VCaP (cell line): ENCODE data around the gene D2HGDH.

Experiments used
- H3K27ac ChIP-seq: fragments of 450-650 bp; 2 replicates; pipeline ENCODE4 v1.5.1; 2017
- CTCF ChIP-seq: fragments of 450-650 bp; conservative IDR thresholded peaks from 2 replicates; pipeline ENCODE4 v1.5.1; 2017; ENCODE audit warnings: mild to moderate bottlenecking, moderate library complexity

Gene D2HGDH

GRCh38 chr2:241812730-241813643 is 78.6 kb downstream of the D2HGDH start:
- TF ChIP-seq CTCF: no peak
- H3K27ac ChIP-seq: no peak overlapping the region

GRCh38 chr2:241813644-241814392 is 79.4 kb downstream of the D2HGDH start:
- no peak overlapping the region for H3K27ac ChIP-seq
- no peak for TF ChIP-seq CTCF

GRCh38 chr2:241814393-241814642 is 79.9 kb downstream of the D2HGDH start:
- no peak for TF ChIP-seq CTCF
- no peak overlapping the region for H3K27ac ChIP-seq

GRCh38 chr2:241814643-241815476 is 80.4 kb downstream of the D2HGDH start:
- no peak overlapping the region for H3K27ac ChIP-seq
- TF ChIP-seq CTCF: no peak

- no peak overlapping the region for H3K27ac ChIP-seq
- no peak for TF ChIP-seq CTCF
These were observed 81.3 kb downstream of the D2HGDH start for GRCh38 chr2:241815477-241816430.

GRCh38 chr2:241816431-241817121 is 82.1 kb downstream of the D2HGDH start:
- no peak overlapping the region for H3K27ac ChIP-seq
- no peak for TF ChIP-seq CTCF
